SU-DHL-6 (cell line): ENCODE data around the gene PPP2R5B.

ENCODE experiments used
- CTCF ChIP-seq: fragments of 200-600 bp; sonication (generic); IDR thresholded peaks from one replicate; pipeline ENCODE4 v1.5.1; 2017; ENCODE audit warnings: antibody characterized with exemption, mild to moderate bottlenecking, low read length, moderate library complexity; ENCODE audit not compliant: insufficient read depth, poor library complexity, severe bottlenecking
- EZH2phosphoT487 ChIP-seq: fragments of 200-600 bp; sonication (generic), shearing (Covaris generic); conservative IDR thresholded peaks from 2 replicates; pipeline ENCODE4 v1.6.1; 2018; ENCODE audit warnings: mild to moderate bottlenecking, antibody characterized with exemption, low read length, moderate library complexity, mixed read lengths

- TF ChIP-seq EZH2phosphoT487 (no peak), CTCF (no peak)
Observed at GRCh38 chr11:64947208-64947814, 22.8 kb downstream of the PPP2R5B start.
